Colonic mucosa (tissue), 4 donors: Measurements from ENCODE around the gene CDC42BPB. TPM values are rescaled to one million over a fixed set of nuclear protein-coding genes. Genes with fewer than 3 reads are reported as not detected.
A peak's percentile ranks its signal among the peaks of the same experiment; 100 is the strongest.

Experiments
- DNase-seq: peaks from one replicate; pipeline ENCODE4 v3.0.0-alpha.2; 2020
- H3K27ac ChIP-seq: fragments of 200-600 bp; one replicate; pipeline ENCODE4 v1.8.0; 2021
- H3K27me3 ChIP-seq: fragments of 200-600 bp; one replicate; pipeline ENCODE4 v1.8.0; 2021
- H3K36me3 ChIP-seq: fragments of 200-600 bp; one replicate; pipeline ENCODE4 v1.8.0; 2021
- H3K4me1 ChIP-seq: fragments of 200-600 bp; one replicate; pipeline ENCODE4 v1.8.0; 2021; ENCODE audit warnings: mild to moderate bottlenecking
- H3K4me3 ChIP-seq: fragments of 200-600 bp; one replicate; pipeline ENCODE4 v1.8.0; 2021
- H3K9ac ChIP-seq, 2 donors: one replicate each; pipeline ENCODE4 v1.7.0; 2013; ENCODE audit warnings: control low read depth in 2 of 2, low read depth in 2 of 2, low read length in 2 of 2
- H3K9me3 ChIP-seq: fragments of 200-600 bp; one replicate; pipeline ENCODE4 v1.8.0; 2021
- intact Hi-C: fragments of 100-400 bp; cut with DNase I; formaldehyde crosslinking; loops from one replicate; pipeline ENCODE4 v1.14.1; 2022
- total RNA-seq, 2 donors: library from RNA; stranded (reverse); fragmentation: NEBNext Ultra II Directional in 1 of 2; extraction: Animal tissue kit (Norgen Biotek cat#: 25700) in 1 of 2; gene quantifications; one replicate each; pipeline ENCODE4 v1.2.1, GENCODE V29; 2021
- TF ChIP-seq, protein P1 (sequence below): fragments of 200-600 bp; IDR thresholded peaks from one replicate; pipeline ENCODE4 v1.8.0; 2022; ENCODE audit warnings: antibody characterized with exemption, mild to moderate bottlenecking
- donor health status: healthy.
- donor health status: DM: no; HTN: no; CAD: no.
- donor health status: DM: no; HTN: no; CAD: no.

CDC42BPB gene
- total RNA-seq, 2 donors from 2014 or later = 67.9 to 83.8 TPM

DNA sequence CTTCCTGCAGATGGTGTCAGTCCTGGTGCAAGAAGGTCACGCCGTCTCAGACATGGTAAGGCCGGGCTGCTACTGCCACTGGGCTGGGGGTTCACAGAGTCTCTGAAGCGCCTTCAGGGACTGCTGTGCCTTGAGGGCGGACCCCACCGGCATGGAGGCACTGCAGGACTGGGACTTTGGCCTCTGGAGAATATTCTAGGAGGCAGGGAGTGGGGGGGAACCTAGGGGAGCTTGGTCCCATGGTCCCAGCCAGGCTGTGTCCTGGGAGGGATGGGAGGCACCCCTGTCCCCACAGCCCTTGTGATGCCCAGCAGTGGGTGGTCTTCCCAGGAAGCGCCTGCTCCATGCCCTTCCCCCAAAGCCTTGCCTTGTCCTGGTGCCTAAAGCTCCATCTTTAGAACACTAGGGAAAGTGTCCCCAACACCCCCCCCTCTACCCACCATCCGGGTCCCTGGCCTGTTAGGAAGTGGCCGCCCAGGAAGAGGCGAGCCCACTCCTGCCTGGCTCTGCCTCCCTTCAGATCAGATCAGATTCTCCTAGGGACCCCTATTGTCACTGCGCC is 133.3 kb downstream of the CDC42BPB start:
- DNase-seq = peak; percentile 56

DNA sequence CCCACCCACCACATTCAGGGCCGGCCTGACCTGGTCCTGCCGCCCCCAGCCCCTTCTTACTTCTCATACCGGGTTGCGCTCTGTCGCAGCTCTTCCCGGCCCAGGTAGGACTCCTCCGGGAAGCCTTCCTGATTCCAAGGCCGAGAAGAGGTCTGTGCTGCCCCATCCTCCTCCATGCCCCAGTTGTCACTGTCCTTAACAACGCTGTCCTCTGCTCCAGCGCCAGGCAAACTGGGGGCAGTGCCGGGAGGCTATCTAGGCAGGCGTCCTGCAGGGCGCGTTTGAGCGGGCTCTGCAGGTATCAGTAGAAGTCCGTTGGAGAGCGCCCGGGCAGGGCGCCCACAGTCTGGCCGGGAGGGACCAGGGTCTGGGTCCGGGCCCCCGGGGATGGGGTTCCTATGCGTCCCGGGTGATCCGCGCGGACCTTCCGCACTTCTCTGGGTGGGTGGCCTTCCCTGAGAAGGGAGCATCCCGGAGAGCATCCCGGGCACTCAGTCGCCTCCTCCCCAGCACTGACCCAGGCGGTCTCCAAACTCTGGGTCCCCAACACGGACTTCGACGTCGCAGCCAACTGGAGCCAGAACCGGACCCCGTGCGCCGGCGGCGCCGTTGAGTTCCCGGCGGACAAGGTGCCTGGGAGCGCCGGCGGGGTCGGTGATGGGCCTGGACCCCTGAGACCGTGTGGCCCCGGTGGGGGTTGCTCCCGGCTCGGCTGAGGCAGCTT is 134.0 kb downstream of the CDC42BPB start:
- TF ChIP-seq, protein P1, sequence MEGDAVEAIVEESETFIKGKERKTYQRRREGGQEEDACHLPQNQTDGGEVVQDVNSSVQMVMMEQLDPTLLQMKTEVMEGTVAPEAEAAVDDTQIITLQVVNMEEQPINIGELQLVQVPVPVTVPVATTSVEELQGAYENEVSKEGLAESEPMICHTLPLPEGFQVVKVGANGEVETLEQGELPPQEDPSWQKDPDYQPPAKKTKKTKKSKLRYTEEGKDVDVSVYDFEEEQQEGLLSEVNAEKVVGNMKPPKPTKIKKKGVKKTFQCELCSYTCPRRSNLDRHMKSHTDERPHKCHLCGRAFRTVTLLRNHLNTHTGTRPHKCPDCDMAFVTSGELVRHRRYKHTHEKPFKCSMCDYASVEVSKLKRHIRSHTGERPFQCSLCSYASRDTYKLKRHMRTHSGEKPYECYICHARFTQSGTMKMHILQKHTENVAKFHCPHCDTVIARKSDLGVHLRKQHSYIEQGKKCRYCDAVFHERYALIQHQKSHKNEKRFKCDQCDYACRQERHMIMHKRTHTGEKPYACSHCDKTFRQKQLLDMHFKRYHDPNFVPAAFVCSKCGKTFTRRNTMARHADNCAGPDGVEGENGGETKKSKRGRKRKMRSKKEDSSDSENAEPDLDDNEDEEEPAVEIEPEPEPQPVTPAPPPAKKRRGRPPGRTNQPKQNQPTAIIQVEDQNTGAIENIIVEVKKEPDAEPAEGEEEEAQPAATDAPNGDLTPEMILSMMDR = no peak
- Histone ChIP-seq H3K27me3 (peaks cover 4% of the 10 kb centered on the region), H3K9me3 (no peaks in the 10 kb centered on the region), H3K4me3 (peak overlapping the region; percentile 42), H3K9ac (peak overlapping the region; percentile 79 to 89), H3K27ac (peak overlapping the region; percentile 59), H3K4me1 (no peaks in the 10 kb centered on the region), H3K36me3 (no peaks in the 10 kb centered on the region)
- DNase-seq = peak; percentile 45
- intact Hi-C loops = no loop called here

More for the DNA sequence above, 133.3 kb downstream of the CDC42BPB start:
- intact Hi-C loops = no loop called here
- H3K27ac ChIP-seq = no peak overlapping the region
- H3K36me3 ChIP-seq = no peaks in the 10 kb centered on the region
- peaks cover 4% of the 10 kb centered on the region for H3K27me3 ChIP-seq
- TF ChIP-seq, protein P1 = no peak
- H3K4me3 ChIP-seq = peak overlapping the region; percentile 42
- no peaks in the 10 kb centered on the region for H3K9me3 ChIP-seq
- H3K9ac ChIP-seq = peak overlapping the region; percentile 79 to 89
- peaks cover 4% of the 10 kb centered on the region for H3K4me1 ChIP-seq

DNA sequence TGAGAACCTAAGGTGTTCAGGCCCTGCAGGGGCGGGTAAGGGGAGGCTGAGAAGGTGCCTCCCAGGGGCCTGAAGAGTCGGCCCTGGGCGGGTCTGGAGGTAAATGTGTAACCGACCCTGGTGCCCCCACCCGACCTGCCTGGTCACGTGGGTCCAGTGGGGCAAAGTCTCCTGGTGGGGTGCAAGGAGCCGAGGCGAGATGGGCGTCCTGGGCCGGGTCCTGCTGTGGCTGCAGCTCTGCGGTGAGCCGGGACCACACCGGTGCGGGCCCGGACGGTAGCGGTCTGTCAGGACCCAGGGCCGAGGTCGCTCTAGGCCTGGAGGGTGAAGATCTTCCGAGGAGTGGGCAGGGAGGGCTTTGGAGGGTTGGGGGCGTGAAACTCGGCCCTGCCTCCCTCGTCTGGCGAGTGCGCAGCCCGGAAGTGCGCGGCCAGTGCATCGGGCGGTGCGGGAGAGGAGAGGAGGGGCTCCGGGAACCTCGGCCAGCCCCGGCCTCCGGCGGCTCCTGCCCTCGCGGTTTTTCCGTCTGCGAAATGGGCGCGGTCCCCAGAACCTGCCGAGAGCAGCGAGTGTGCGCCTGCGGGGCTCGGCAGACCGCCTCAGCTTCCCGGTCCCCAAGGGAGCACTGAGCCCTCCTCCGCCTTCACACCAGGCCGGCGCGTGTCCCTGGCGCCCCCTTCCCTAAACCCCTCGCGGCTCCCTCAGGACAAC is 134.7 kb downstream of the CDC42BPB start, which contains the start of gene AMN:
Gene AMN, plus strand, starts transcription at position 174 of the 711 bp plus-strand sequence. Its CDS starts 26 bp downstream, at position 200.
- TF ChIP-seq, protein P1 = no peak
- intact Hi-C loops = no loop called here

DNA sequence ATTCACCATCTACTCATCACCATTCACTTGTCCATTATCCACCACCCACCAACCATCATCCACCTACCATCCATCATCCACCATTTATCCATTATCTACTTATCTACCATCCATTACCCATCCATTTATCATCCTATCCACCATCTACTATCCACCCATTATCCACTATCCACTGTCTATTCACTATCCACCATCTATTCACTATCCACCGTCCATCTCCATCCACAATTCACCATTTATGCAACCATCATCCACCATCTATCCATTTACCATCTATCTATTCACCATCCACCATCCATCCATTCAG is 136.4 kb downstream of the CDC42BPB start:
- H3K27ac ChIP-seq = no peak overlapping the region
- H3K9me3 ChIP-seq = no peaks in the 10 kb centered on the region
- H3K4me3 ChIP-seq = no peak overlapping the region
- no peaks in the 10 kb centered on the region for H3K4me1 ChIP-seq
- H3K9ac ChIP-seq = no peak overlapping the region
- no peaks in the 10 kb centered on the region for H3K36me3 ChIP-seq
- TF ChIP-seq, protein P1 = no peak
- peaks cover 4% of the 10 kb centered on the region for H3K27me3 ChIP-seq
- no peak for DNase-seq
- intact Hi-C loops = no loop called here

More for the DNA sequence above, 134.7 kb downstream of the CDC42BPB start, which contains the start of gene AMN:
- H3K9me3 ChIP-seq = no peaks in the 10 kb centered on the region
- no peaks in the 10 kb centered on the region for H3K4me1 ChIP-seq
- H3K4me3 ChIP-seq = peak within 1 kb of the TSS; percentile 42
- peak within 1 kb of the TSS; percentile 79 to 89 for H3K9ac ChIP-seq
- peaks cover 4% of the 10 kb centered on the region for H3K27me3 ChIP-seq
- DNase-seq = peak; percentile 90
- H3K27ac ChIP-seq = peak within 1 kb of the TSS; percentile 59
- no peaks in the 10 kb centered on the region for H3K36me3 ChIP-seq

DNA sequence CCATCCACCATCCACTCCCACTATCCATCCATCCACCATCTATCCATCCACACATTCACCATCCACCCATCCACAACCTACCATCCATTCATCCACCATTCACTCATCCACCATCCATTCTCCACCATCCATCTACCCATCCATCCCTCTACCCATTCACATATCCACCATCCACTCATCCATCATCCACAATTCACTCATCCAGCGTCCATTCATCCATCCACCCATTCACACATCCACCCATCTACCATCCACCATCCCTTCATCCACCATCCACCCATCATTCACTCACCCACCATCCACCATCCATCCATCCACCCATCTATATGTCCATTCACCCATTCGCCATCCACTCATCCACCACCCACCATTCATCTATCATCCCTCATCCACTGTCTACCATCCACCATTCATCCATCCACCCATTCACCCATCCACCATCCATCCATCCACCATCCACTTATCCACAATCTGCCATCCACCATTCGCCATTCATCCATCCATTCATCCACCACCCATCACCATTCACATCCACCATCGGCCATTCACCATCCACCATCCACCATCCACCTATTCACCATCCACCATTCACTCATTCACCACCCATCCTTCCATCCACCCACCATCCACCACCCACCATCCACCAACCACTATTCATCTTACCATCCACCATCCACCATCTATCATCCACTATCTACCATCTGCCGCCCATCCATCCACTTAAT is 136.9 kb downstream of the CDC42BPB start:
- TF ChIP-seq, protein P1 = no peak
- Histone ChIP-seq H3K9me3 (no peaks in the 10 kb centered on the region), H3K4me1 (no peaks in the 10 kb centered on the region), H3K27me3 (peaks cover 4% of the 10 kb centered on the region), H3K27ac (no peak overlapping the region), H3K4me3 (no peak overlapping the region), H3K9ac (no peak overlapping the region), H3K36me3 (no peaks in the 10 kb centered on the region)
- intact Hi-C loops = no loop called here
- DNase-seq = no peak
